Skeletal muscle cell (primary cell): ENCODE data around the gene PTGDS.

Experiments used
- DNase-seq: peaks from one replicate; pipeline ENCODE4 v3.0.0-alpha.2; 2010; ENCODE audit warnings: low read depth
- H3K4me3 ChIP-seq: 2 replicates; pipeline ENCODE4 v1.5.1; 2011; ENCODE audit warnings: low read depth, mild to moderate bottlenecking, control low read depth, low read length, moderate library complexity

Gene PTGDS

GRCh38 chr9:136977223-136977622 lies at the start of gene PTGDS:
Gene PTGDS, plus strand, starts transcription at chr9:136977504. Its CDS starts 75 bp downstream, at chr9:136977579.
- DNase-seq, result no peak
- peak within 1 kb of the TSS; percentile 60 for H3K4me3 ChIP-seq

- no peak for DNase-seq
- no peak overlapping the region for H3K4me3 ChIP-seq
Observed at GRCh38 chr9:136928591-136928990, 48.7 kb upstream of the PTGDS start.

- no peak for DNase-seq
- H3K4me3 ChIP-seq, result no peak overlapping the region
Observed at GRCh38 chr9:136930014-136930413, 47.3 kb upstream of the PTGDS start.

DNA sequence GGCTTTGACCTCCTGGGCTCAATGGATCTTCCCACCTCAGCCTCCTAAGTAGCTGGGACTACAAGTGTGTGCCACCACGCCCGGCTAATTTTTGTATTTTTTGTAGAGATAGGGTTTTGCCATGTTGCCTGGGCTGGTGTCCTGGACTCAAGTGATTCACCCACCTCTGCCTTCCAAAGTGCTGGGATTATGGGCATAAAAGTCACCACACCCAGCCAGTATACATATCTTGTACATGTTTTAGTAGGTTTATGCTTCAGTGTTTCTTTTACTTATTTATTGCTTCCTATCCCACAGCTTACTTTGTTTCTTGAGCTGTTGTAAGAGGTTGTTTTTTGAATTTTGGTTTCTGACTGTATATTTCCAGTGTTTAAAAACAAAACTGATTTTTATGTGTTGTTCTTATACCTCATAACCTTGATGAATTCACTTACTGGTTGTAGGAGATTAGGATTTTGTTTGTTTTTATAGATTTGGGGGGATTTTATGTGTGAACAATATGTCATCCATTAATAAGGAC lies 45.6 kb upstream of the PTGDS start:
- H3K4me3 ChIP-seq, result no peak overlapping the region
- DNase-seq, result no peak

DNA sequence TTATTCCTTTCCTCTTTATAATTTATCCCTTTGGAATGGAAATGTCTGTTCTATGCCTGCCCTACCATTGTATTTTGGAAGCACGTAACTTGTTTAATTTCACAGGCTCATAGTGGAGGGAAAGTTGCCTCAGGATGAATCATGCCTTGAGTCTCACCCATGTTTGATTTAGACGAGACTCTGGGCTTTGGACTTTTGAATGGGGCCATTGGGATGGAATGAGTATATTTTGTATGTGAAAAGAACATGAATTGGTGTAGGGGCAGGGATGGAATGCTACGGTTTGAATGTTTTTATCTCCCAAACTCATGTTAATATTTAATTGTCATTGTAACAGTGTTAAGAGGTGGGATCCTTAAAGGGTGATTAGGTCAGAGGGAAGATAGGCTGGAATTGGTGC lies 43.0 kb upstream of the PTGDS start:
- H3K4me3 ChIP-seq, result no peak overlapping the region
- DNase-seq, result no peak

DNA sequence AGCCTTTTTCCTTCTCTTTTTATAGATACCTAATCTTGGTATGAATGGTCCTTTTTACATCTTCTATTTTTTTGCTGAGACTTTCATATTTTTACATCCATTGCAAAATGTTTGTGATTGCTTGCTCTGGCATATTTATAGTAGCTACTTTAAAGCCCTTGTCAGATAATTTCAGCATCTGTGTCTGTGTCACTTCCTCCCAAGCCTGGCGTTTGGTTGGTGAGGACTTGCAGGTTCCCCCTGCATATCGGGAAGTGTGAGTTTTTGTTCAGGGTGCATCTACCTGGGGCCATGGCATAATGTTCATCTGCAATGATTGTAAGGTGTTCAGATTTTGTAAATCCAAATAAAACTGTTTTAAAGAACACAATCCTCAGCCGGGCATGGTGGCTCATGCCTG lies 41.7 kb upstream of the PTGDS start:
- no peak for DNase-seq
- H3K4me3 ChIP-seq, result no peak overlapping the region

DNA sequence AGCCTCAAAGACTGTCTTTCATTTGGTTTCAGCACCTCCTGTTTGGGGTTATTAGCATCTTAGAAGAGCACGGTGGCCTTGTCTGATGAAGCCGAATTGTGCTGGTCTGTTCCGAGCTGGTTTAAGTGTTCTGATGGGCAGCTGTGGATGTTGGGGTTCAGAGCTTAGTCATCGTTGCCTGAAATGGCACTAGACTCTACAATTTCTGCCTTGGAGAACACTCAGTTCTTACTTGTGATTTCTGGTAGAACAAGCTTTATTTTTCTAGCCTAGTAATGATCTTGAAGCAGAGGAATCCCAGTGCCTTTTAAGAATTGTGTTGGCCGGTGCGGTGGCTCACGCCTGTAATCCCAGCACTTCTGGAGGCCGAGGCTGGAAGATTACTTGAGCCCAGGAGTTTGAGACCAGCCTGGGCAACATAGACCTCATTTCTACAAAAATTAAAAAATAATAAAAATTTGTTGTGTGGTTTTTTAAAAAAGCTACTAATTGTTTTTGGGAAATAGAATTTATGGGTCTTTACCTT lies 40.6 kb upstream of the PTGDS start:
- DNase-seq, result no peak
- no peak overlapping the region for H3K4me3 ChIP-seq

- no peak overlapping the region for H3K4me3 ChIP-seq
- DNase-seq, result no peak
Observed at GRCh38 chr9:136937186-136938001, 39.9 kb upstream of the PTGDS start.

DNA sequence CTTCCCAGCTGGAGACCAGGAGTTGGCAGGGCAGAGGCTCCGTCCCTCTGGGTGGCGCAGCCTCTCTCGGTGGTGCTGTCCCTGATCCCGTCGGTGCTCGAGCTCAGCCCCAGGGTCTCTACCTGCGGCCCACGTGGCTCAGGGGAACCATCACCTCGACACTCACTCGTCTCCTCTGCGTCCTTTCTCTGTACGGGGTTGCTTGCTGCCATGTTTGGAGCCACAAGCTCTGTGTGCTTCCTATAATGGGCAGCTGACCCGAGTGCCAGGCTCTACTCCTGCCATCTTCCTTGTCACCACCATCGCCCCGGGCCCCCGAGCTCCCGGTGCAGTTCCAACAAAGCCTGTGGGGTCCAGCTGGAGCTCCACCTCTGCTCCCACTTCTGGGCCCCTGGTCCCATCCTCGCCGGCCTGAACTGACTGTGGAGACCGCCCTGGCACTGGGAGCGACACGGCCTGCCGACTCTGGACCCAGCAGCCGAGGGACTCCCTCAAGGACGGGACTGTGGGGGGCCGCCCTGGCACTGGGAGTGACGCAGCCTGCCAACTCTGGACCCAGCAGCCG lies 37.8 kb upstream of the PTGDS start:
- no peak overlapping the region for H3K4me3 ChIP-seq
- no peak for DNase-seq

GRCh38 chr9:136939996-136940525 lies 37.2 kb upstream of the PTGDS start:
- no peak for DNase-seq
- H3K4me3 ChIP-seq, result no peak overlapping the region

- no peak overlapping the region for H3K4me3 ChIP-seq
Observed at GRCh38 chr9:136940526-136941230, 36.6 kb upstream of the PTGDS start.

DNA sequence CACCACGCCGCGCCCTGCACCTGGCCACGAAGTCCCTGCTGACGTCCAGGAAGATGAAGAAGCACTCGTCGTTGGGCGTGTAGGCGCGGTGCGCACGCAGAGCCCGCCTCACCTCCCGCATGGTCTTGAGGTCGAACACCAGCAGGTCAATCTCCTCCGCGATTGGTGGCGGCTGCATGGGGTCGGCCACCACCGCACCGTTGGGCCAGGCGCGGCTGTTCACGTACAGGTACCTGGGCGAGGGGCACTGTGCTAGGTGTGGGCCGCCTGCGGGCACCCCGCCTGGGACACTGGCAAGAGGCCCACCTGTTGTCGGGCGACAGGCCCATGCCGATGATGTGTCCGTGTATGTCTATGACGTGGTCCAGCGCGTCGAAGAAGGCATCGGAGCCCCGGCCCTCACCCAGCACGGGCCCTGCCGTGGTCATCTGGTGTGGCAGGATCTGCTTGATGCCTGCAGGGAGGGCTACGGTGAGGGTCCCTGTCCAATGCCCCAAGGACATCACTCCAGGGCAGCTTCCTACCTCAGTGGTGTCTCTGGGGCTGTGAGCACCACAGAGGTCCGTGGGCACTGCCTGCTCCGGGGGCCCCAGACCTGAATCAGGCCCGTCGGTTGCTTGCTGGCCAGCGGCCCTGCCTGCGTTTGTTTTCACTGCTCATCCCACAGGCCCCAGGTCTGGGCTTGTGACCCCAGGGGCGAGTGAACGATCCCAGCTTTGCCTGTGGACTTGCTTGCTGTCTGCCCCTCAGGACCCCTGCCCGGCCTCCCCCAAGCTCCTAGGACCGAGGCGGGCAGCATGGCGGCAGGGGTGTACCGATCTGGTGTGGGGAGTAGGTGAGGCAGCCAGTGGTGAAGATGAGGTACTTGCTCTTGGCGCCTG lies 35.8 kb upstream of the PTGDS start:
- no peak overlapping the region for H3K4me3 ChIP-seq
- no peak for DNase-seq

More at GRCh38 chr9:136940526-136941230, 36.6 kb upstream of the PTGDS start:
- no peak for DNase-seq

DNA sequence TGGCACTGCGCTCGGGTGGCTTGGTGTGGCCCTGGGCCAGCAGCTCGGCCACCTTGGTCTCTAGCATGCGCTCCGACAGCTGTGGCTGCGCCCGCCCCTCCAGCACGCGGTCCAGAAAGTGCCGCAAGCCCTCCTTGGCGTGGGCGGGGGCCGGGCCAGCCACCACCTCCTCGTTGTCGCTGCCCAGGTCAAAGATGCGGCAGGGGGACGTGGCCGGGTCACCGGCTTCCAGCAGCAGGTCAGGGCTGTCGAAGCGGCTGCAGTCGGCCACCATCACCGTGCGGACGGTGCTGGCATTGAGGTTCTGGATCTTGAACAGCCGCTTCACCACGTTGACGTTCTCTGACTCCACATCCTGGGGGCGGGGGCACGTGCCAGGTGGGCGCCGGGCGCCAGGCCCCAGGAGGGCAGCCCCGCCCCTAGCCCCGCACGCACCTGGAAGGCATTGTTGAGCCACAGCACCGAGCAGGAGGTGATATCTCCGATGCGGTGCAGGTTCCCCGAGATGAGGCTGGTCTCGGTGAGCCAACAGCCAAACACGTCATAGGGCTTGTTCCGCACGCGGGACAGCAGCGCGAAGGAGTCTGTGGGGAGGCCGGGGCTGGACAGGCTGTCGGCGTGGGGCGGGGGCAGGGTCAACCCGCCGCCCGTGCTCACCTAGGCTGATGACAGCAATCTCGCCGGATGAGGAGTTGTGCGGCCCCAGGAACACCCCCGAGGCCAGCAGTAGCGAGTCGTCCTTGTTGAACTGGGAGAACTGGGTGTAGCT lies 35.0 kb upstream of the PTGDS start:
- DNase-seq, result no peak
- no peak overlapping the region for H3K4me3 ChIP-seq

GRCh38 chr9:136942881-136943230 lies 34.4 kb upstream of the PTGDS start:
- peak overlapping the region; percentile 87 for H3K4me3 ChIP-seq
- DNase-seq, result no peak

GRCh38 chr9:136943291-136944211 lies 33.8 kb upstream of the PTGDS start:
- no peak for DNase-seq
- H3K4me3 ChIP-seq, result peak overlapping the region; percentile 87

DNA sequence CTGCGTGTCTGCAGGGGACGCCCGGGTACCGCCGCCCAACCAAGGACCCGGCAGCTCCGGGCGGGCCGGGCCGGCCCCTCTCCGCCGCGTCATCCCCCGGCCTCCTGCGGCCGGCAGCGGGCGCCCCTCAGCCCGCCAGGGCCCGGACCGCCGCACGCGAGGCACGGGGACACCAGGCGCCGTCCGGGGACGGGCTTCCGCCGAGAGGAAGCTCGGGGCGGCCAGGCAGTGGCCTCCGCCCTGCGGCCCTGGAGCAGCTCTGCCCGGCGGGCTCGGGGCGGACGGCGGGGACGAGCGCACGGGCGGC lies 33.1 kb upstream of the PTGDS start:
- peak overlapping the region; percentile 87 for H3K4me3 ChIP-seq
- DNase-seq, result no peak

GRCh38 chr9:136944519-136945332 lies 32.6 kb upstream of the PTGDS start, which contains the start of the genes C8G and FBXW5:
Gene C8G, plus strand, starts transcription at chr9:136945243. Its CDS starts 78 bp downstream, at chr9:136945321.
Gene FBXW5, minus strand, starts transcription at chr9:136944738. Its CDS starts 655 bp downstream, at chr9:136944083.
- peak; percentile 70 for DNase-seq
- H3K4me3 ChIP-seq, result peak within 1 kb of the TSS; percentile 87
